NCI-H526 (cell line): Measurements from ENCODE around the gene EEF1AKMT2.

Experiments
- DNase-seq, 2 experiments: peaks; one replicate each; lab custom pipeline; 2025; lab: John Stamatoyannopoulos, UW

The EEF1AKMT2 gene

DNA sequence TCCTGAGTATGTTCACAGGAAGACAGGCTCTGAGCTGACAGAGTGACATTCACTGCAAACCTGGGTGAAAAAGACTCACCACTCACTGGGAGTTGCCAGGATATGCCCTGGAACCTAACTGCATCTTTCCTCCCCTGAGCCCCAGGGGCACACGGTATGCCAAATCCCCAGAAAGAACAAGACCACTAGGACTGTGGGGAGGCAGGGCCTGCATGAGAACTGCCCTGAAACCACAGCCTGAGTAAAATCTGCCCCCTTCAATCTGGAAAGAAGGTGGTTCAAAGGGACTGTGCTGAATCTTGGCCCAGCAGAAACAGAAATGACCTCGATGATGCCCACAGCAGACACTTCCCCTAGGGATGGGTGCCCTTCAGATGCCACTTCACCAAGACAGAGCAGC, 54.0 kb downstream of the EEF1AKMT2 start:
- DNase-seq, result no peak

DNA sequence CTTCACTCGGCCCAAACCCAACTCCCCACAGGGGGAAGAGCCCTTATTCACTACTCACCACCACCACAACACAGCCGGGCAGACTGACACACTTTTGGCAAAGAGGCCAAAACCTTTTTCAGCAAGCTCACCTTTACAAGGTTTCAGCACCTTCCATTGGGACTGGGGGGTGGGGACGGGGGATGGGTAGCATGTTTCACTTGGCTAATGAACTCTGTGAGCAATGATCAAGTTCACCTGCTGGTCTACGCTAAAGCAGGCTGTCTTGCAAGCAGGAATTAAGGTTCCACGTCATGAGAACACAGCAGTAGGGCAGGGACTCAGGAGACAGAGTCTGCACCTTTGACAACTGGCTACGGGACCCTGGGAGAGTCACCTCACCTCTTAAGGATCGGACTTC, 54.5 kb downstream of the EEF1AKMT2 start:
- DNase-seq, result no peak

DNA sequence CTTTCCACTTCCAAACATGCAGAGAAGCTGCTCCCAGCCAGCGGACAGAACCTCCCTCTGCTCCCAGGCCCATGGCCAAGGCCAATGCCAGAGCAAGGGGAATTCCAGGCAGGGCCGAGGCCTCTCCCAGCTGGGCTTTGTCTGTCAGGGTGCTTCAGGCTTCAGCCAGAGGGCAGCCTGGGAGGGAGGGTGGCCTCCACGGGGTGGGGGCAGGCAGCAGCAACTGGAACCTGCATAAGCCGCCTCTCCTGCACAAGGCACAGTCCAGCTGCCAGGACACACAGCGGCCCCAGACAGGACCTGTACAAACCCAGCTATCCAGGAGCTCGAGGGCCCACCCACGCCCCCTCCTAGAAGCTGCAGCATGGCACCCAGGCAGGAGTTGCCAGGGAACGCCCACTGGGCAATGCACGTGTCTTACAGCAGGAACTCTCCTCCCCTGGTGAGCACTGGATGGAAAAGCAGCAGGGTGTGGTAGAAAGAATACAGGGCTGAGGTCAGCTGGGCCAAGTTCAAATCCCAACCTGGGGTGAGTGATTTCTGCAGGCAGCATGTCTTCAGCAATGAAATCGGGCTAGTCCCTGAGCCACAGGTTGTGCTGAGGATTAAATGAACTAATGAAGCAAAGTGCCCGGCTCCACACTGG, 55.1 kb downstream of the EEF1AKMT2 start:
- no peak for DNase-seq

DNA sequence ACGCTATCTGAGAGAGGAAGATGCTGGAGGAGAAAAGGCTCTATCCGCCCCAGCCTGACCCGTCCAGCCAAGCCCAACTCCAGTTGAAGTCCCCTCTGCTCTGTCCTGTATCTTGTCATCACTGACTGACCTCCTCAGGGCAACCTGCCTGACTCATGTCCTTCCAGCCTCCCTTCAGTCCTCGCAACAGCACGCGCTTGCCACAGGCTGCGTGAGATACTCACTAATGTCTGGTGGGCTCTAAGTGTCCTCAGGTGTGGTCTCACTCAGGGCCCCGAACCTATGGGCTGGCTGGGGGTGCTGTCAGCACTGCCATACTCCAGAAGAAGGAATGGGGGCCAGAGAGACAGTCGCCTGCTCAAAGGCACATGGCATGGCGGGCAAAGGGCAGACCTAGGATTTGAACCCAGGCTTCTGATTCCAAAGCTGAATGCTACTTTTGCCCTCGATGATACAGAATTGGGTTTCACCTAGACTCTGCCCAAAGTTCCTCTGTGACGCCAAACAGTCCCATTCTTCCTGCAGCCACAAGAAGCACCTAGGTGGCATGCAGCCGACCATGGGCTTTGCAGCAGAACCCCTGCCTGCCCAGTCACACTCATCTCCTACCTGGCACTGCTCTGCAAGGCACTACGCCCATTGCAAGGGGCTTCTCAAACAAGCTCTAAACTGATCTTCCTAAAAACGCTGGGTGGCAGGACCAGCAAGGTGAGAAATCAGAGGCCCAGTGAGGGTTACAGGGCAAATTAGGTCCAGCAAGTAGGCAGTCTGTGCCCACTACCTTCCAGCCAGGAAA, 56.0 kb downstream of the EEF1AKMT2 start:
- no peak for DNase-seq

DNA sequence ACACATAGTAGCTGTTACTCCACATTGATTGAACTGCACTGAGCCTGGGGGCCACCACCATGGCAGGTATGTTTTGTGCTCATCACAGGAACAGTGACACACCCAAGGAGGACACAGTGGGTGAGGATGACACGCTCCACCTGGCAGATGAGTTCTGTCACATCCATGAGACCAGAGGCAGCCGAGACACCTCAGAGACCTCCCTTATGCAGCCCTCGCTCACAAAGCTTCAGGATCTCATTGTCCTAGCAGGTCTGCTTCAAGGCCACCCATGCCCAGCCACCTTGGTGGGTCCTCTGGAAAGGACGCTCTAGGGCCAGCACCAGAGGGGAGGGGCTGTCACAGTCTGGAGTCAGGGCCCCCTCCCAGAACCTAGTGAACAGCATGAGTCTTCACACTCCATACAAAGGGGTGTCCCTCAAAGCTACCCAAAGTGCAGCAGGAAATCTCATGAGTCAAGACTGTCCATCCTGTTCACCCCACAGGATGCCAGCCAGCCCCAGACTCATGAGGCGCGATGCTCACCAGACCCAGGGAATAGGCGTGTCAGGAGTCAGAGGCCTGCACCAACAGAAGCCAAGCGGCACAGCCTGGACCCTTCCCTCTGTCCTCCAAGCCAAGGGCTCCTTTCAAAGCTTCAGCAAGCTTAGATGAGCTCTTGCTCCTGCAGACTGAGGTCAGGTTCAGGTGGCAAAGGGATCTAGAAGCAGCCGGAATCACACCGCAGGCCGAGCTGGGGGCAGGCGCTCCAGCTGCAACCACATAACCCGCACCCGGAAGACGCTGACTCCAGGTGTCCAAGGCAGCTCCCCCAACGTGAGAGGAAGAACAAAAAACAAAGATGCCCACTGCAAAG, 57.1 kb downstream of the EEF1AKMT2 start:
- no peak for DNase-seq

DNA sequence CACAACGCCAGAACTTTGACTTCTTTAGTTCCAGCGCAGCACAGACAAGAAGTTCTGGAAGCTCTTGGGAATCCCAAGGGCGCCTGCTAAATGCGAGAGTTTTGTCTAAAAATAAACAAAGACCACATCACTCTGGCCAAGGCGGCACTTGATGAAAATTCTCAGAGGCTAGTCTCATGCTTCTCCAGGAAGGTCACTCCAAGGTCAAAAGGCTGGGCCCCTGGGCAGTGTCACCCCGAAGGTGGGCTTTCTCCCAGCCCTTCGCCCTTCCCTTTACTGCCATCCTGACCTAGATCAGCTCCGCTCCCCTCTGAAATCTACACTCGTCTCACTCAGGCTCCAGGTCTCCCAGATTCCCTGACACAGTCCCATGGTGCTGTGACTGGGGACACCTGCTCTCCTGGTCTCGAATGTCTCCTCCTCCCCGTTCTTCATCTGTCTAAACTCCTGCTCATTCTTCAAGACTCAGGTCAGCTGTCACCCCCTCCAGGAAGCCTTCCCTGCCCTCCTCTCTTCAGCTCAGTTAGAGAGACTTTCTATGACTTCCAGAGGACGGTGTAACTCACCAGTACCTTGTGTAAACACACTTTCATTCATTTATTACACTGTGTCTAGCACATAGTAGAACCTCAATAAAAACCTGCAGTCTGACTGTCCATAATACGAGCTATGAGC, 58.0 kb downstream of the EEF1AKMT2 start:
- DNase-seq, result no peak

DNA sequence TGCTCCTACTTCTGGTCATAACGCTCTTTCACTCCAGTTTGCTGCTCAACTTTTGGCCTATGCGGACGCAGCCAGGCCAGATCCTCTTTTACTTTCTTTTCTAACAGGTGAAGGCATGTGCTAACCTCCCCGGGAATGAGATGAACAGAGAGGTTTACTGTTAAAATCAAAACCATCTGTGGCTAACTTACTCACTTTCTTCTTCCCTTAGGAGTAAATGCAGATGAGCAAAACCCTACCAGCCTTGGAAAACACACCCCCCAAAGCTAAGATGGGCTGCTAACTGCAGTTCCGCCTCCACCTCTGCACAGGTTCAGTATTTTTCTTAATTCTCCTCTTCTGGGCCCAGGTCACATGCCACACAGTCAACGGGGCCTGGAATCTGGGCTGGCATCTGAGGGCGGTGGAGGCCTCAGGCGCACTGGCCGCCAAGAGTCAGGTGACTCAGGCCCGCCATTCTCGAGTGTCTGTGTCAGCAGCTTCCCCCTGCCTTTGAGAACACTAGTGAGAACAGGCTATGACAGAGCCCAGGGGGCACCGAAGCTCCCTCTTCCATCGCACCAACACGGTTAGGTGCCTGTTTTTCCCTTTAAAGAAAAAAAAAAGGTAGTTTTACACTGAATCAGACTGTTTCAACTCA, 58.6 kb downstream of the EEF1AKMT2 start:
- no peak for DNase-seq

DNA sequence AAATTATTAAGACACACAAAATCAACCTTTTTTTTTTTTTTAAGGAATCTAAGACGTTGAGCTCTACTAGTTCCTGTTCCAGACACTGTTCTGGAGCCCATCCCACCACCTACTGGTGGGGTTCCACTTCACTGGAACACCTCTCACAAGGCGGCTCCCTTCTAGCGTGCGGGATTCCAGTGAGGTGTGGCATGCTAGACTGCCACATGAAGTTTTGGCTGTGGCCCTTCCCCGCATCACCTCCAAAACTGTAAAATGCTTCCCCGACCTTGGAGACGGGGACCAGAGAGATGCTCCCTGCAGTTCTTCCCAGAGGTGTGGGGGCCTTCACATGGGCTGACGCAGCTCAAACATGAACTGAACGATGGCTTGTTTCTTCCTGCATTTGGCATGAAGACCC, 60.1 kb downstream of the EEF1AKMT2 start:
- DNase-seq, result no peak

DNA sequence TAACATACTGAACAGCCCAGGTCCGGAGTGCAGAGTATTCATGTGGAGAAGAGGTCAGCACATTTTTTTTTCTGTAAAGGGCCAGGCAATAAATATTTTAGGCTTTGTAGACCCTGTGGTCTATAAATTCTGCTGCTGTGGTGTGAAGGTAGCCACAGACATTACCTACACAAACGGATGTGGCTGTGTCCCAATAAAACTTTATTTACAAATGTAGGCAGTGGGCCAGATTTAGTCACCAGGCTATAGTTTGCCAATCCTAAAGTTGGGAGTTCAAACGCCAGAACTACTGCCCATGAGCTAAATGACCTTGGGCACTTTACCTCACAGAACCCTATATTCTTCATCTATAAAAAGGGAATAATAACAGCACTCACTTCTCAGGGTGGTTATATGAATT, 60.9 kb downstream of the EEF1AKMT2 start:
- DNase-seq, result no peak

DNA sequence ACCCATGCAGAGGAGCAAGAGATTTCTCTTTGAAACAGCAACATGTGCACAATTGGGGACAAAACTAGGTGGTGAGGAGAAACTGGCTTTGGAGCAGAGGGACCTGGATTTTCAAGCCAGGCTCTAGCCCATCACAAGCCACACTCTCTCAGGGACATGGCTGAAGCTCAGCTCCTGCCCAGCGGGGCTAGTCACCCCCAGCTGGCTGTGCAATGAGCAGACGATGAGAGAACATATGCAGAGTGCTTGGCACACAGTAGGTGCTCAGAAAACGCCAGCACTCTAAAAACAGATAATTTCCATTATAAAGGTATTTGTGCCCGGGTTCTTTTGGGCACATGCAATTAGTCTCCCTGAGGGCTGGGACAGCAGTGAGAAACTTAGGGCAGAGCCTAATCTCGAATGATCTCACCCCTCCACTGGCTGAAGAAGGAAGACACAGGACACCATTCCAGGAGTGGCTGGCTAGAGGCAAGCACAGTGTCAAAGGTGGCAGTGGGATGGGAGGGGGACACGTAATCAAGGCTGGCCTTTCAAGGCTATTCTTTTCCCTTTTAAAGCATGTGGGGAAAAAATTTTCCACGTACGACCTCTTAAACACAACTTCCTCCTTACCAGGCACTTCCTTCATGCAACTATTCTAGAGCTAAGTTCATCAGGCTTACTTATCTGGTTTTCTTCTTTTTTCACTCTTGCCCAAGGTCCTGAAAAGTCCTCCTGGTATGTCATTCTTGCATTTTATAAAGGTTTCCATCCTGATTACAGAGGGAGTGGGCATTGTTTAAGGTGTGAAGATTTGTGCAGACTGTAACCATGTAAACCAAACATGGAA, 62.6 kb downstream of the EEF1AKMT2 start:
- DNase-seq, result no peak

DNA sequence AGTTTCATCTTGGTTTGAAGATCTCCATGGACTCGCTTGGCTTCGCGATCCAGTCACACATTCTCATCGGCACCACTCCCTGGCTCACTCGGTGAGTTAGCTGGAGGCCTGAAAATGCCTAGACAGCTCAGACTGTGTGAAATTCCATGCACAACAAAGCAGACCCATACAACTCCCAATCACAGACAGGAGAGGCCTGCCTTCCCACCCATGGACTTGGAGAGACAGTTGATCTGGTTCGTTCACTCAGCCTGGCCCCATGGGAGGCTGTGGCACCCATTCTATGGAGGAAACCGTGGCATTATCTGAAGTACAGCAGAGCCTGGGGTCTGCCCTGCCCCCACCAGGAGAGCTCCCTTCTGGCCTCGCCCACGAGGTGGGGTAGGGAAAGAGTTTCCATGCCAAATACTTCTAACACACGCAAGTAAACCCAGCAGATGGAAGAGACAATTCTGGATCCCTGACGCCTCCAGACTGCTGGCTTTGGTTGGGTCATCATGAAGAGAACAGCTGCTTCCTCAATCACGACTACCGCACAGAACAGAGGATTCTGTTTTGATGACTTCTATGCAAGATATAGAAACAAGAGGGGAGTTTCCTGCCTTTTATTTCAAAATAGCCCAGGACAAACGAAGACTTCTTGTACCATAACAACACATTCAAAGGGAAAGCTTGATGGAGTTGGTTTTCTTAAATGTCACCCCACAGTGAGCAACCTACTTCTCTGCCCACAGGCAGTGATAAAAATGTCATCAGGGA, 63.4 kb downstream of the EEF1AKMT2 start:
- DNase-seq, result no peak

DNA sequence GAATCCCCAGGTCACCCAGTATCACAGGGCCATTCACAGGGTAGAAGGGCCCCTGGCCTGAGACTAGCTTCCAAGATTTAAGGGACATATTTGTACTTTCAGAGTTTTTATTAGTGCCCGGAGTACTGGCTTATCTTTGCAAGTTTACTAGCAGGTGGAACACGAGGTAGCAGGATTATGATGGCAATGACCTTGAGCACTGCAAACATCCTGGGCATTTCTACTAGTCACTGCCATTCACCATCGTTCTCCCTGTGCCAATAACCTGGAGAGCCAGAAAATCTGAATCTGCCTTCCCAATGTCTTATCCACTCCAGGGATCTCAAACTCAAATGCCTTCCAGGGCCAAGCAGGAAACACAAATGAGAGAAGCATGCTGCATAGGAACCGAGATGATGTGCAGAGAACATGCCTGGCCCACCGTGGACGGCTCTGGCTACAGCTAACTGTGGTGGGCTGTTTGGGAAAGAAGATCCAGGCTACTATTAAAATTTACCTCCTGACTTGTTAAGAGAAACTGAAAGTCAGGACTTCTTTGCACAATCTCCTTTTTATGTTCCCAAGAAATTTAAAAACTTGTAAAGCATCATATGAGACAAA, 64.2 kb downstream of the EEF1AKMT2 start:
- no peak for DNase-seq

DNA sequence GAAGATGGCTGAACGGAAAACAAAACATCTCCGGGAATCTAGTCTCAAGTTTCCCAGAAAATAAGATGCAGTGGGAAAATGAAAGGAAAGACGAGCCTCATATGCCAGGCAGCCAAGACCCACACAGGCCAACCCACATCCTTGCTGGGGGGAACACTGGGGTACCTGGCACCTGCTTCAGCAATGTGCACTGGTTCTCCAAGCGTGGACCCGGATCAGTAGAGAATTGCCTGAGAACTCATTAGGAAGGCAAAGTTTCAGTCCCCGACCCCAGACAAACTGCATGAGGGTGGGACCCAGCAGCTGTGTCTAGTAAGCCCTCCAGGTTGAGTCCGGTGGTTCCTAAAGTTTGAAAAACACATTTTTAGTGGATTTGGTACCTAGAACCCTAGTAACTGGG, 65.9 kb downstream of the EEF1AKMT2 start:
- no peak for DNase-seq

DNA sequence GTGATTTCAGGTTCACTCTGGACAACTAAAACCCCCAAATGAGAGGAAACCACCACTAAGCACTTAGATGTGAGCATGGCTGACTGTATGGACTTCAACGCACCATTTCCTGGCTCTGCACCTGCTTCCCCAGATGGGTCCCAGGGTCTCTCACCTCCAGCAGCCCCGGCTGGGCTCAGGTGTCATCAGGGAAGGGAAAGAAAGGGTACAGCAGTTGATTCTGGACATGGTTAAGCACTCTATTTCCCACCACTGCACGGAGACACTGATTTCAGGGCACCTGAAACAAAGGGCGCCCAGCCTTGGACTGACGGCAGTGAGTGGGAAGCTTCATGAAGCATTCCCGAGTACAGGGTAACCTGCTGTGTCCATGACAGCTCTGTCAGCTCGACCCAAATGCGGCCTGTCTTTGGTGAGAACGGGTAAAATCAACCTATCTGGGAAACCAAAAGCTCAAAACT, 66.5 kb downstream of the EEF1AKMT2 start:
- DNase-seq, result no peak

DNA sequence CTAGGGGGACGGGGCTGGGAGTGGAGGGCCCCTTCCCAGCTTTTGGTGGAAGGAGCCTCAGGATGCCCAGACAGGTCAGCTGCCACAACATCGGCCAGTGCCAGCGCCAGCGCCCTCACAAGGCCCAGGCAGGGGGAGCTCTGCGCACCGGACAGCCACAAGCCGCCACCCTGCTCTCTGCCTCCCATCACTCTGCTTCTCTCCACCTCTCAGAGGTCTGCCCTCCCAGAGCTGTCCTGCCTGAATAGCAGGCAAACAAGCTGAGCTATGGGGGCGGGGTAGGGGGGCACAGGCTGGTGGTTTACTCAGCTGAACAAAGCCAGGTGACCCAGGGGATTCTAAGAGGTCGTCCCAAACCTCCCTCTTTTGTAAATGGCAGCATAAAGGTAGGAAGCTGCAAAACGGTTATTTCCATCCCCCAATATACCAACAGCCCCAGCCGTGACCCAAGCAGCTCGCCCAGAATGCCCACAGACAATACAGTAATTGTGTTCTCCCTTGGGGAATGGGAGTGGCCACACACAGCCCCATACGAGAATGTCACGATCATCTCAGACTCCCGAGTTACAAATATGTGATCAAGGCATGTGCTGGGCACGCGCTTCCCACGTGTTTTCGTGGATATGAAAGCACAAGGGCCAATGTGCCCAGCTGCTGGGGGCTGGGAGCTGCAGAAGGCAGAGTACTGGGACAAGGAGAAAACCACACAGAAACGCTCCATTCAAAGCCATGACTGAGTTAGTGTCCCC, 67.2 kb downstream of the EEF1AKMT2 start:
- peak in 1 of 2 experiments; percentile 63 for DNase-seq

DNA sequence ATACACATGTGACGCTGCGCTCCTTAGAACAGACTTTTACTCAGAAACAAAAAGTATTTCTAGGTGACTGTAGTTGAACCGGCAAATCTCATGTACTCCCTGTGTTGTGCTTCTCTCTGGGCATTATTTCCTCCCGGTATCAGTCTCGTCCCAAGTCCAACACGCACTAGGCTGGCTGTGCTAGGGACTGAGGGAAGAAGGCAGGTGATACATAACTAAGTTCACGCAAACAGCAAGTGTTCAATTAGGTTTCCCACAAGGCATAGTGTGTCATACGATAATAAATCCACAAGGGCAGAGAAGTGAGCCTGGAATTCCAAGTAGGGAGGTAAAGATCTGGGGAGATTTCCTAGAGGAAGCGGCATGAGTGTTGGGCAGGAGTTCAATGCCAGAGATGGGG, 67.9 kb downstream of the EEF1AKMT2 start:
- no peak for DNase-seq

DNA sequence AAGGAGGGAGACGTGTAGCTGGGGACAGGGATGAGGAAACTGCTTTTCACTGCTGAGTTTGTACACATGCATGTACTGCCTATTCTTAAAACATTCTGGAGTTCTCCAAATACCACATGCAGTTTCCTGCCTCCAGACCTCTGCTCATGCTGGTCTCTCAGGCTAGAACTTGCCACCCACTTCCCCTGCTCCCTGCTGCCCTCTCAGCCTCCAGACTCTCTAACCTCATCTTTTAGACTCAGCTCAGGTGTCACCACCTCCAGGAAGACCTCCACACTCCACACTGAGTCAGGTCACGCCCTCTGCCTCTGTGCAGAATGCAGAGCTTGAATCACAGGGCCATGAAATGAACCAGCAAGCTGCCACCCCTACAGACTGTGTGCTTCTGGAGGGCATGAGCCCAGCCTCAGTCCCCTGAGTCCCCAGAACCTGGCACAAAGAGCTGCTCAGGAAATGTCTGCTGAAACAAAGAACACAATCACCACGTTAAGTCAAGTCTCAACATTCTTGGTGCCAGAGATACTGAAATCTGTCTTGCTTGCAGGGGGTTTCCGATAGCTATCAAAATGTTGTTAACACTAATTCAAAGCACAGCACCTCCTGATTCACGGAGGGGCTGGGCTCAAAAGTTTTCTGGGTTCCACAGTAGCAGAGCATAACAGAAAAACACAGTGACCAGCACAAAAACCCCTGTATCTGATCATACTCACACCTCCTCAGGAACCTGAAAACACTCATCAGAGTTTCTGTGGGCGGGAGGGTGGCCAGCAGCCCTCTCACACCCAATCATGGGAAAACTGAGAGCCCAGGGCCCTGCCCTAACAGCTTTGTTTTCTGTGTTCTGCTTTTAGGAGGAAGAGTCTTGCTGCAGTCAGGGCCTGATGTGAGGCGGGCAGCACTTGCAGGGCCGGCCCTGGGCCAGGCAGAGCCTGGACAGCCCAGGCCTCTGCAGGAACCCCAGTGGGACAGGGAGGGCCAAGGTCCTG, 68.6 kb downstream of the EEF1AKMT2 start:
- no peak for DNase-seq
